IPS-NIHi7 (cell line): ENCODE results near the gene GLT8D2.

Experiments used
- DNase-seq: peaks from one replicate; pipeline ENCODE4 v3.0.0; 2012; ENCODE audit warnings: mixed read lengths; ENCODE audit errors: extremely low spot score

The GLT8D2 gene

DNA sequence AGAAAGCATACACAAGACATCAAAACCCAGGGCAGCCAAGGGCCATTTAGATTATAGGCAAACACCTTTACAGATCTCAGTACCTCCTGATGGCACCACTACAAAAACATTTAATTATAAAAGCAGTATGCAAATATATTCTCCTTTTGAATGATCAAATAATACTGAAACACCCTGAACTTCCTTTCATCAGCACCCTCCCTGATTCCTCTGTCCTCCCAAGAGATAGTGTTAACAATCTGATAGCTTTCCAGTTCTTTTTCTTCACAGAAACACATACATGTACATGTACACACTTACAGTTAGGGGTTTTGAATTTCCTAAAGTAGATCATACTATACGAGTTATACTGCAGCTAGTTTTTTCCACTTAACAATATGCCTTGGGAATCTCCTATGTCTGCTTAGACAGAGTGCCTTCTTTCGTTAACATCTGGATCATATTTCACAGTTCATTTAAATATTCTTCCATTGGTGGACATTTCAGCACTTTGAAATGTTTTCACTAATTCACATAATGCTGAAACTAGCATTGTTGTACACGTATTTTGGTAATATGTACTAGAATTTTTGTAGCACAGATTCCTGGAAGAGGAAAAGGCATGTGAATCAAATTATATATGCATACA lies 49.1 kb downstream of the GLT8D2 start:
- DNase-seq = no peak

GRCh38 chr12:103998976-103999375 lies 51.0 kb downstream of the GLT8D2 start:
- DNase-seq = no peak

GRCh38 chr12:103997286-103997900 lies 52.6 kb downstream of the GLT8D2 start:
- DNase-seq = no peak

DNA sequence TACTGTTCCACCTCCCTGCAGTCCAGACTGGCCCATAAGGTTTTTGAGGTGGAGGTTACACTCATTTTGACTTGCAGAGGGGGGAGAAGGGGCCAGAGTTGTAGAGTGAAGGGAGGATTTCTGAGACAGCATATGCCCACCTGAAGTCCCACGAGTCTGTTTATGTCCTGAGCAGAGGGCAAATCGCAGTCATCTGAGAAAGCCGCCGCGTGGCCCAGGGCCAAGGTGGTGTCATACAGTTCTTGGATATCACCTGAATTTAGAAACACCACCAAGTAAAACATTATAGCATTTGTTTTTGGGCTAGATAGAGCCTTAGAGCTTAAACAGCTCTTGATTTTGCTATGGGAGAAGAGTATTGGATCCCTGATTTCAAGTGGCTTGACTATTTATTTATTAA lies 53.4 kb downstream of the GLT8D2 start:
- no peak for DNase-seq

DNA sequence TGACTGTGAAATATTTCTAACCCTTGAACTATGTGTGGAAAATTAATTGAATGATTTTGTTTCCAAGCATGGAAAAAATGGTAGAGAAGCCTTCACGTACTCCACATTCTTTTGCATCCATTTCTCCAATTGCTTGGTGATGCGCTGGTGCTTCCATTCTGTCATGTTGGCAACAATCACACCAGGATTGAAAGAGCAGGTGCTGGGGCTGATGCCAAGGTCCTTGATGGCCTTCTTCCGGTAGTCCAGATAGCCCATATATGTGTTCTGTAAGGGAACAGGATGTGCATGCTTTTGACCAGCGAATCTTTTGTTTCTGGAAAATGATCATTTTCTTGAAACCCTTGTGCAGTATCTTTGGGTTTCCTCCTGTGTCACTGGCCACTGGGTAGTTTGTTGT lies 55.8 kb downstream of the GLT8D2 start:
- no peak for DNase-seq

DNA sequence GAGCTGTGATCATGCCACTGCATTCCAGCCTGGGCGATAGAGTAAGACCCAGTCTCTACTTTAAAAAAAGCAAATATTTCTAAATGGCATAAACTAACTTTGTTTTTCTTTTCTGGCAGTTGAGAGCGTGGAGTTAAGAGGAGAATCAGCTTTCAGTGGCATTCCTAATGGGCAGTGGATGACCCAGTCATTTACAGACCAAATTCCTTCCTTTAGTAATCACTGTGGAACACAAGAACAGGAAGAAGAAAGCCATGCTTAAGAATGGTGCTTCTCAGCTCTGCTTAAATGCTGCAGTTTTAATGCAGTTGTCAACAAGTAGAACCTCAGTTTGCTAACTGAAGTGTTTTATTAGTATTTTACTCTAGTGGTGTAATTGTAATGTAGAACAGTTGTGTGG lies 63.2 kb downstream of the GLT8D2 start:
- no peak for DNase-seq

- no peak for DNase-seq
Observed at GRCh38 chr12:103978384-103978982, 71.5 kb downstream of the GLT8D2 start.

- DNase-seq = no peak
Observed at GRCh38 chr12:103975368-103975767, 74.6 kb downstream of the GLT8D2 start.

DNA sequence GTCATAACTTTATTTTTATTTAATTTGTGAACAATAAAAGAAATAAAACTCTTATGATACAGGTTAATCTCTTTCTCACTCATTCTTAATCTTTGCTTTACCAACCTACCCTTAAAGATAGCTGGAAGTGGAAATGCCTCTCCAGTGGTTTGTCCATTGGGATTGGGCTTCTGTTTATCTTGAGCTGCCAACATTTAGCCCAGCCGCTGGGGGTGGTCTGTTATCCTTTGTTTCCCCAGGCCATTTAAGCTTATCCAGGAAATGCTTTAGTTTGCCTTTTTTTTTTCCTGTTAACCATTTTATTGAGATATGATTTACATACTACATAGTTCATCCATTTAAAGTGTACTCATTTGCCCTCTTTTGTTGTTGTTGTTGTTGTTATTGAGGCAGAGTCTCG lies 76.1 kb downstream of the GLT8D2 start:
- no peak for DNase-seq

DNA sequence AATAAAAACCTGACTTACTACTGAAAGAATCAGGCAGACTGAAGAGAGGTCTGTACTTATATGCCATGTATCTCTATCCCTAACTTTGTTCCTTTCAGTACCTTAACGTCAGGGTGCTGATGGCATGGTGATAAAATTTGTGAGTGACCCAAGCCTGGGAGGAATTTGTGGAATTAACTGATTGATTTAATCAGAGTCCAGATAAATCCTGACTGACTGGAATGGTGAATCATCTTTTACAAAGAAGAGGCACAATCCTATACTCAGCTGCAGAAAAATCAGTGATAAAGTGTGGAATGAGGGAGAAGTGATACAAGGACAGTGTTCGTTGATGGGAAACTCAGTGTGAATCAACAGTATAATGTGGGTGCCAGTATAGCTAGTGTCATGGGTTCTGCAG lies 80.6 kb downstream of the GLT8D2 start:
- DNase-seq = no peak

DNA sequence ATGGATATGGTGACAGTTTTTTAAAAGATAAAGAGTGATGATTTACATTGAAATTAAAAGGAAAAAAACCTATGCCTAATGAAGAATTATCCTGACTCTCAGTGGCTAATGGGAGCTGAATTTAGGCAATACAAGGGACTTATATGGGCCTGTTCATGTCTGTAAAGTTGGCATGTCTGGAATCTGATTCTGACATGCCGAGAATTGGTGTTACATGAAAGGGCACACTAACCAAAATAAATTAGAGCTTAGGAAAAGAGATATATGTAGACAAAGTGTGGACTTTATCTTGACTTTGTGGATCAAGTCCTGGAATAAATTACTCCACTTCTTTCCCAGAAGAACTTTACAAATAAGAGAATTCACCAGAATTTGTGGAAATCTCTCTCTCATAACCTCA lies 83.3 kb downstream of the GLT8D2 start:
- no peak for DNase-seq

DNA sequence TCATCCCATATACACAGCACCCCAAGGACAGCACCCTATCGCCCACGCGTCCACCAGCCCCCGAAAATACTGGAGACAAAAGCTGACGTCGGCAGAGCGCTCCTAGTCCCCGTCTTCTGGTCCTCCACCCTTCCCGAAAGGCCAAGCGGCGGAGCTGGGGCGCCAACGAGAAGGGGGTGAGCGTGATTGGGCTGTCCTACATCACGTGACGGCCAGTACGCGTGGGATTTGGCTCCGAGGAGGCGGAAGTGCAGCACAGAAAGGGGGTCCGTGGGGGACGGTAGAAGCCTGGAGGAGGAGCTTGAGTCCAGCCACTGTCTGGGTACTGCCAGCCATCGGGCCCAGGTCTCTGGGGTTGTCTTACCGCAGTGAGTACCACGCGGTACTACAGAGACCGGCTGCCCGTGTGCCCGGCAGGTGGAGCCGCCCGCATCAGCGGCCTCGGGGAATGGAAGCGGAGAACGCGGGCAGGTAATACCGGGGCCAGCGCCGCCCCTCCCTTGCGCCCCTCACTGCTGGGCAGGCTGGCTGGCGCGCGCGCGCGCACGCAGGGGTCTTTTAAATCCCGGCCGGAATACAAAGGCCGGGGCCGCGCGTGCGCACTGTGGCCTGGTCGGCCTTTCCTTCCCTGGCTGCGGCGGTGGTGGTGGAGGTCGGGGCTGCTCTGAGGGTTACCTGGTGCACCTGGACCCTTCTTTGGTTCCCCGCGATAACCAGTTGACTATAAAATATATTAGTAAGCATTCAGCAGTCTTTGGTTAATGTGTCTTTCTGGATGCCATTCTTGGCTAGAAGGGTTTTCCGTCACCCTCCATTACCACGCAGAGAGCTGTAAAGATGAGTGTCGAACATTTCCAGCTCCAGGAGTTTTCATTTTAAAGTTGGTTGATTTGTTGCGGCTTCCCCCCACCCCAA lies 84.1 kb downstream of the GLT8D2 start, which contains the start of gene TDG:
Gene TDG (plus strand): TSS at position 283 of the 915 bp plus-strand sequence. CDS start 166 bp downstream, at position 449.
- DNase-seq = peak; percentile 95

- DNase-seq = no peak
Observed at GRCh38 chr12:103965255-103965589, 84.8 kb downstream of the GLT8D2 start.

GRCh38 chr12:103964805-103965204 lies 85.2 kb downstream of the GLT8D2 start:
- no peak for DNase-seq

DNA sequence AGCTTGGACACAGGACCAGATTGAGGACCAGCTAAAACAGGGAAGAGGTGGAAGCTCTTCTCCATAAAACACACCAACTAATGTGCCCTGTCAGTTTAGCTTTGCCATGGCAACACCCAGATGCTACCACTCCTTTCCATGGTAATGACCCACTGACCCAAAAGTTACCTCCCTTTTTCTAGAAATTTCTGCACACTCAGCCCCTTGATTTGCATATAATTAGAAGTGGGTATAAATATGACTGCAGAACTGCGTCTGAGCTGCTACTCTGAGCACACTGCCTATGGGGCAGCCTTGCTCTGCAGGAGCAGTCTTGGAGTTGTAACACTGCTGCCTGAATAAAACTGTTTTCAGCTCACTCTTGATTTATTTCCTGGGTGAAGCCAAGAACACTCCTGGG lies 87.5 kb downstream of the GLT8D2 start:
- DNase-seq = no peak

GRCh38 chr12:103960616-103961227 lies 89.3 kb downstream of the GLT8D2 start:
- no peak for DNase-seq

GRCh38 chr12:103958621-103959020 lies 91.4 kb downstream of the GLT8D2 start:
- DNase-seq = no peak

GRCh38 chr12:103957865-103958388 lies 92.1 kb downstream of the GLT8D2 start:
- DNase-seq = no peak

- no peak for DNase-seq
Observed at GRCh38 chr12:103956509-103957027, 93.4 kb downstream of the GLT8D2 start.

- peak; percentile 16 for DNase-seq
Observed at GRCh38 chr12:103955811-103956508, 94.0 kb downstream of the GLT8D2 start.

GRCh38 chr12:103952497-103952896 lies 97.5 kb downstream of the GLT8D2 start:
- no peak for DNase-seq
